HFF-Myc (cell line): ENCODE results near the gene DNAH9.

ENCODE experiments used
- DNase-seq: peaks from one replicate; pipeline ENCODE4 v3.0.0-alpha.2; 2011; ENCODE audit warnings: low read depth; ENCODE audit errors: extremely low read depth
- H3K4me3 ChIP-seq: replicated peaks from 2 replicates; pipeline ENCODE4 v1.5.1; 2011; ENCODE audit warnings: low read depth, mild to moderate bottlenecking, control low read depth, low read length
- CTCF ChIP-seq: IDR thresholded peaks from 2 replicates; pipeline ENCODE4 v1.5.1; 2012; ENCODE audit warnings: mild to moderate bottlenecking, low read depth, low read length, control low read depth; ENCODE audit errors: missing control alignments

DNAH9 gene

GRCh38 chr17:11807606-11808005 is 209.3 kb downstream of the DNAH9 start:
- TF ChIP-seq CTCF = no peak
- no peak for DNase-seq
- H3K4me3 ChIP-seq = no peak overlapping the region

DNA sequence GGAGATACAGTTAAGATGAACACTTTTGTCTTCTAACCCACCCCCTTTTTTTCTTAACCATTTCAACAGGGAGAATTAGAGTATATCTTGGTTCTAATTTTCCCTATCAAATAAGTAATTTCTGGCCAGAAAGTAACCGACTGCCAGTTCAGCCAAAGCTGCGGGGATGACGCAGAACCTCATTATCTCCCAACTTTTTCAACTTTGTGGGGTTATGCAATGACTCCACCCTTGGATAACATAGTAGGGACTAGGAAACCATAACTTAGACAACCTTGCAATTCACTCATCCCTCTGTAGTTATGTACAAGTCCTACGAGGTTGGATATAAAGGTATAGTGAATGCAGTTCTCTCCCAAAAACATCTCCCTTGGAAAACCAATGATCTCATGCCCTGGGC is 215.0 kb downstream of the DNAH9 start:
- no peak for TF ChIP-seq CTCF
- no peak for DNase-seq
- H3K4me3 ChIP-seq = no peak overlapping the region

GRCh38 chr17:11813871-11814270 is 215.6 kb downstream of the DNAH9 start:
- no peak for TF ChIP-seq CTCF
- no peak overlapping the region for H3K4me3 ChIP-seq
- no peak for DNase-seq

DNA sequence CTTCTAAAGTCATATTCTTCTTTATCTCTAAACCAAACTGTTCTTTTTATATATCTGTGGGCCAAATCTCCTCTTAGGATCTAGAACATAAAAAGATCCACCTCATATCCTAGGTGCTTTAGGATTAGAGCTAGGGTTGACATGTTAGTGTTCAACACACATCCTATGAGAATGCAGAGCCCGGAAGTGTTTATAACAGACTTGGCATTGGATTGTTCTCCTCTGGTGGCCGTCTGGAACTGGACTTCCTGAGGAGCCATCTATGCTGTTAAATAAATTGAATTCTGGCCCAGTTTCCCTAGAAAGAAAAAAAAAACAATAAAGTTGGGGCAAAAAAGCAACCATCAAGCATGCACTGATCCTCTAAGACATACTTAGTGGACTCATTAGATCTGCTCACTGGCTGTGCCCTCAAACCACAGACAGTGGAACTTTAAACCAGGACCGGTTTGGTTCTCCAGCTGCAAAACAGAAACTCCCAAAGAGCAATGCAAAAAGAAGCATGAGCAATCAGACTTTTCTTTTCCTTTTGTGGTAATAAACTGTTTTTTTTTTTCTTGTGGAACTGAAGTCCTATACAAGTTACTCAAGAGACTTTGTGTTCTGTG is 216.5 kb downstream of the DNAH9 start:
- TF ChIP-seq CTCF = no peak
- no peak overlapping the region for H3K4me3 ChIP-seq
- no peak for DNase-seq

- no peak for TF ChIP-seq CTCF
- DNase-seq = no peak
- H3K4me3 ChIP-seq = no peak overlapping the region
Measured at GRCh38 chr17:11816409-11816808, 218.1 kb downstream of the DNAH9 start.

- no peak for DNase-seq
- H3K4me3 ChIP-seq = no peak overlapping the region
- no peak for TF ChIP-seq CTCF
Measured at GRCh38 chr17:11823862-11824261, 225.6 kb downstream of the DNAH9 start.
